Gastrocnemius medialis (tissue), 4 donors: Measurements from ENCODE around the gene CNNM3. TPM values are rescaled to one million over a fixed set of nuclear protein-coding genes. Genes with fewer than 3 reads are reported as not detected.
A peak's percentile ranks its signal among the peaks of the same experiment; 100 is the strongest.

ENCODE experiments used
- ATAC-seq, 2 donors: fragments of 150-250 bp; one replicate each; pipeline ENCODE4 v1.9.1; 2016
- DNase-seq, 2 donors: peaks; one replicate each; pipeline ENCODE4 v3.0.0-alpha.2; 2019
- H3K27ac ChIP-seq, 4 donors: fragments of 200-600 bp; sonication (generic); 1 replicate in 1 of 4; 2 replicates in 3 of 4; pipeline ENCODE4 v1.5.1; 2016 to 2018; ENCODE audit warnings: mild to moderate bottlenecking in 2 of 4, moderate library complexity in 1 of 4
- H3K27me3 ChIP-seq, 3 donors: fragments of 200-600 bp; sonication (generic) in 2 of 3; 1 replicate in 1 of 3; 2 replicates in 2 of 3; pipeline versions ENCODE4 v1.5.1 to v1.6.0; 2016 to 2019; ENCODE audit warnings: mild to moderate bottlenecking in 1 of 3, moderate library complexity in 1 of 3
- H3K36me3 ChIP-seq, 2 donors: fragments of 200-600 bp; sonication (generic) in 1 of 2; one replicate each; pipeline ENCODE4 v1.5.1; 2017 to 2018
- H3K4me1 ChIP-seq, 2 donors: fragments of 200-600 bp; sonication (generic) in 1 of 2; one replicate each; pipeline ENCODE4 v1.5.1; 2016 to 2017; ENCODE audit warnings: mild to moderate bottlenecking in 2 of 2
- H3K4me3 ChIP-seq, 4 donors: fragments of 200-600 bp; sonication (generic) in 3 of 4; 1 replicate in 1 of 4; 2 replicates in 3 of 4; pipeline ENCODE4 v1.5.1; 2016 to 2019; ENCODE audit warnings: mild to moderate bottlenecking in 2 of 4
- H3K9me3 ChIP-seq, 3 donors: fragments of 200-600 bp; sonication (generic) in 2 of 3; 1 replicate in 1 of 3; 2 replicates in 2 of 3; pipeline ENCODE4 v1.5.1; 2016 to 2019
- CTCF ChIP-seq, 5 experiments: fragments of 450-650 bp in 3 of 5; fragments of 200-600 bp in 2 of 5; sonication (generic) in 2 of 5; IDR thresholded peaks in 4 of 5; conservative IDR thresholded peaks in 1 of 5; 1 replicate in 4 of 5; 2 replicates in 1 of 5; pipeline ENCODE4 v1.5.1; 2016 to 2019; ENCODE audit warnings: antibody characterized with exemption in 5 of 5, mild to moderate bottlenecking in 3 of 5, moderate library complexity in 3 of 5
- POLR2A ChIP-seq, 2 donors: fragments of 450-650 bp; IDR thresholded peaks; one replicate each; pipeline ENCODE4 v1.6.1; 2017; ENCODE audit warnings: antibody characterized with exemption in 2 of 2, mild to moderate bottlenecking in 2 of 2, moderate library complexity in 2 of 2
- in situ Hi-C, 4 donors: fragments of 200-750 bp; cut with MboI; loops; one replicate each; pipeline versions ENCODE4 v1.15.0 to v1.8.0; 2017; ENCODE audit warnings: low sequenced_read_pairs in 4 of 4
- intact Hi-C: fragments of 100-400 bp; cut with DNase I; formaldehyde crosslinking; loops from one replicate; pipeline ENCODE4 v1.15.1; 2023; ENCODE audit warnings: low total_unique reads
- total RNA-seq, 4 donors: library from RNA; depleted of rRNA; stranded (reverse); fragments of >200 nt; gene quantifications; one replicate each; pipeline versions ENCODE4 v1.1.0 to v1.2.3, GENCODE V29; 2016

The CNNM3 gene
- total RNA-seq, 4 donors from 2014 or later = 3.3 to 9.8 (median 8.6) TPM

GRCh38 chr2:96846825-96847224 is 30.8 kb downstream of the CNNM3 start:
- H3K9me3 ChIP-seq = no peaks in the 10 kb centered on the region
- ATAC-seq = no peak

GRCh38 chr2:96847586-96847985 is 31.5 kb downstream of the CNNM3 start:
- TF ChIP-seq POLR2A (IDR thresholded peaks at IDR 0.05) (no peak), CTCF (IDR thresholded peaks at IDR 0.05 in 4 of 5, conservative IDR thresholded peaks at IDR 0.05 in 1 of 5) (no peak)
- ATAC-seq (no peak), DNase-seq (no peak)
- no peaks in the 10 kb centered on the region for H3K9me3 ChIP-seq
- H3K27me3 ChIP-seq = no peaks in the 10 kb centered on the region
- in situ Hi-C loops = no loop called here
- no peak overlapping the region for H3K4me3 ChIP-seq
- H3K36me3 ChIP-seq = peaks cover 0 to 37% of the 10 kb centered on the region in 2 donors
- intact Hi-C loops = no loop called here
- H3K4me1 ChIP-seq = peaks cover 9 to 13% of the 10 kb centered on the region in 2 donors
- H3K27ac ChIP-seq = peak overlapping the region in 3 of 4 donors; percentile 50 to 61 (median 60)

More at GRCh38 chr2:96846825-96847224, 30.8 kb downstream of the CNNM3 start:
- Histone ChIP-seq H3K27me3 (no peaks in the 10 kb centered on the region), H3K4me1 (peaks cover 9 to 19% of the 10 kb centered on the region in 2 donors), H3K36me3 (peaks cover 0 to 30% of the 10 kb centered on the region in 2 donors), H3K27ac (no peak overlapping the region), H3K4me3 (no peak overlapping the region)
- no peak for TF ChIP-seq POLR2A (IDR thresholded peaks at IDR 0.05)
- no peak for TF ChIP-seq CTCF (IDR thresholded peaks at IDR 0.05 in 4 of 5, conservative IDR thresholded peaks at IDR 0.05 in 1 of 5)
- intact Hi-C loops = no loop called here
- in situ Hi-C loops = no loop called here
- no peak for DNase-seq

GRCh38 chr2:96848264-96848663 is 32.2 kb downstream of the CNNM3 start:
- H3K9me3 ChIP-seq = no peaks in the 10 kb centered on the region
- intact Hi-C loops = no loop called here
- H3K4me1 ChIP-seq = peaks cover 9 to 13% of the 10 kb centered on the region in 2 donors
- in situ Hi-C loops = no loop called here
- DNase-seq (no peak), ATAC-seq (no peak)
- peak overlapping the region; percentile 50 to 61 (median 56) for H3K27ac ChIP-seq
- H3K4me3 ChIP-seq = no peak overlapping the region
- TF ChIP-seq CTCF (IDR thresholded peaks at IDR 0.05 in 4 of 5, conservative IDR thresholded peaks at IDR 0.05 in 1 of 5) = no peak
- no peak for TF ChIP-seq POLR2A (IDR thresholded peaks at IDR 0.05)
- H3K36me3 ChIP-seq = peaks cover 0 to 43% of the 10 kb centered on the region in 2 donors
- no peaks in the 10 kb centered on the region for H3K27me3 ChIP-seq

- no peak overlapping the region for H3K27ac ChIP-seq
- peaks cover 0 to 51% of the 10 kb centered on the region in 2 donors for H3K36me3 ChIP-seq
- TF ChIP-seq CTCF (IDR thresholded peaks at IDR 0.05 in 4 of 5, conservative IDR thresholded peaks at IDR 0.05 in 1 of 5) (no peak), POLR2A (IDR thresholded peaks at IDR 0.05) (no peak)
- no peak for DNase-seq
- peaks cover 10 to 12% of the 10 kb centered on the region in 2 donors for H3K4me1 ChIP-seq
- no peak overlapping the region for H3K4me3 ChIP-seq
- in situ Hi-C loops = loop anchor here in 1 of 4 donors (5.0 kb wide), 1 partner anchor 100 kb away; no protein-coding TSS in a partner anchor
- ATAC-seq = no peak
- H3K27me3 ChIP-seq = no peaks in the 10 kb centered on the region
- H3K9me3 ChIP-seq = no peaks in the 10 kb centered on the region
- intact Hi-C loops = no loop called here
These were observed 36.6 kb downstream of the CNNM3 start for GRCh38 chr2:96852667-96853066.

- intact Hi-C loops = no loop called here
- no peak for TF ChIP-seq POLR2A (IDR thresholded peaks at IDR 0.05)
- TF ChIP-seq CTCF (IDR thresholded peaks at IDR 0.05 in 4 of 5, conservative IDR thresholded peaks at IDR 0.05 in 1 of 5) = no peak
- DNase-seq = no peak
- Histone ChIP-seq H3K9me3 (no peaks in the 10 kb centered on the region), H3K4me3 (no peak overlapping the region), H3K27ac (no peak overlapping the region), H3K36me3 (peaks cover 0 to 51% of the 10 kb centered on the region in 2 donors), H3K27me3 (no peaks in the 10 kb centered on the region), H3K4me1 (peaks cover 10 to 12% of the 10 kb centered on the region in 2 donors)
- no peak for ATAC-seq
- in situ Hi-C loops = loop anchor here in 1 of 4 donors (5.0 kb wide), 1 partner anchor 99 kb away; no protein-coding TSS in a partner anchor
These were observed 37.3 kb downstream of the CNNM3 start for GRCh38 chr2:96853321-96853720.
